Right hindlimb (tissue), 1 donor: ENCODE results near the gene SCARB1.

Source experiments
- DNase-seq: peaks from one replicate; pipeline ENCODE4 v3.0.0-alpha.2; 2018

Gene SCARB1

DNA sequence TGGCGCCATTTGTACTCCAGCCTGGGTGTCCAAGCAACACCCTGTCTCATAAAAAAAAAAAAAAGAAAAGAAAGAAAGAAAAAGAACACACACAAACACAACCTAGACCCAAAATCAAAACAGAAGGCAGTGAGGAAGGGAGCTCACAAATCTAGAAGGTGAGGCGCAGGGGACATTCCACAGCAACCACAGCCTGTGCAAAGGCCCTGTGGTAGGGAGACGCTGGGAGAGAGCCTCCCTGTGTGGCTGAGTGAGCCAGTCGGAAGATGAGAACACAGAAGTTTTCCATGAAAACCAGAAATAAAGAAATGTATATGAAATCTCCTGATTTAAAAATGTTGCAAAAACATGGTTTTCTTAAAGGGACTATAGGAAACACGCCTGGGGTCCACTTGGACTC, 44.6 kb downstream of the SCARB1 start:
- no peak for DNase-seq

DNA sequence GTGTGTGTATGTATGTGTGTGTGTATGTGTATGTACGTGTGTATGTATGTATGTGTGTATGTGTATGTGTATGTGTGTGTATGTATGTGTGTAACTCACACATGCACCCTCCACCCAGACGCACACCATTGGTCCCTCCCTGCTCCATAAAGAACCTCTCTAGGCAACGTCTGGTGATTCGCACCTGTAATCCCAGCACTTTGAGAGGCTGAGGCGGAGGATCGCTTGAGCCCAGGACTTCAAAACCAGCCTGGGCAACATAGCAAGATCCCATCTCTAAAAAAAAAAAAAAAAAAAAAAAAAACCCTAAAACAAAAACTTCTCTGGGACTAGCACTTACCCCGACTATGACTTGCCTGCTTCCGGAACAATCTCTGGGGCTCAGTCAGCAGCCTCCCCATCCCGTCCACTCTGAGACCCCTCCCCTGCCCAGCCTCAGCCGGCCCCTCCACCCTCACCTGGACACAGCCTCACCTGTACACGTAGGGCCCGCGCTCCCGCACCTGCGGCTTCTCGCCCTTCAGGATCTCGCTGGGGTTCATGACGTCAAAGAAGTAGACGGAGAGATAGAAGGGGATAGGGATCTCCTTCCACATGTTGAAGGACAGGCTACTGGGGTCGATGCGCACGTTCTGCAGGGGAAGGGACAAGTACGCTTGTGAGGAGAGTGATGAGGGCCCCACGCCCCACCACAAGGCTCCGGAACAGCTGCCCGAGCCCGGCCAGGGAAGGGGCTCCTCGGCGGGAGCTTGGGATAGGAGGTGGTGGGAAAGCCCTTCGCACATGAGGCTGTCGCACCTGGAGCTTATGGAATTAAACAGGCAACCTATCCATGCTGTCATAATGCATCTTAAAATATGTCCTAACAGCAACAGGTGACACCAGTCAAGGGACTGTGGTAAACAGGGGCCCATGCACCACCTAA, 46.3 kb downstream of the SCARB1 start:
- no peak for DNase-seq

DNA sequence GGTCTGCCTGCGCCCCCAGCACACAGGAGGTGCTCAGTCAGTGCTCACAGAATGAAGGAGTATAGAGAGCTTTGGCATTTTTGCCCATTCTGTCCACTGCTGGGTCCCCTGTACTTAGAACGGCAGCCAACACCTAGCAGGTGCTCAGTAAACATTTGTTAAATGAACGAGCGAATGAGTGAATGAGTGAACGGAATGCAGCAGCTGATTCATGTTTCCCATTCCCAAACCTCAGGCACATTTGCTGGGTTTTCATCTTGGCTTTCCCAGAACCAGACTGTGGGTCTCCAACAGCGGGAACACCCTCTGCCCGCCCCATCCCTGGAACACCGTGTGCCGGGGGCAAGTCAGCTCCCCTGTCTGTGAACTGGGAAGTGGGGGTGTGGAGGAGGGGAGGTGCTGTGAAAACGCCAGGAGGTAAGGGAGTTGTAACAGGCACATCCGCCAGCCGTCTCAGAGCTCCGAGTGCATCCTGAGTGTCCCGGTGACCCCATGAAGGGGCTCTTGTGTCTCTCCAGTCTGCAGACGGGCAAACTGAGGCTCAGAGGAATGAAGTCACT, 47.3 kb downstream of the SCARB1 start:
- DNase-seq = no peak

DNA sequence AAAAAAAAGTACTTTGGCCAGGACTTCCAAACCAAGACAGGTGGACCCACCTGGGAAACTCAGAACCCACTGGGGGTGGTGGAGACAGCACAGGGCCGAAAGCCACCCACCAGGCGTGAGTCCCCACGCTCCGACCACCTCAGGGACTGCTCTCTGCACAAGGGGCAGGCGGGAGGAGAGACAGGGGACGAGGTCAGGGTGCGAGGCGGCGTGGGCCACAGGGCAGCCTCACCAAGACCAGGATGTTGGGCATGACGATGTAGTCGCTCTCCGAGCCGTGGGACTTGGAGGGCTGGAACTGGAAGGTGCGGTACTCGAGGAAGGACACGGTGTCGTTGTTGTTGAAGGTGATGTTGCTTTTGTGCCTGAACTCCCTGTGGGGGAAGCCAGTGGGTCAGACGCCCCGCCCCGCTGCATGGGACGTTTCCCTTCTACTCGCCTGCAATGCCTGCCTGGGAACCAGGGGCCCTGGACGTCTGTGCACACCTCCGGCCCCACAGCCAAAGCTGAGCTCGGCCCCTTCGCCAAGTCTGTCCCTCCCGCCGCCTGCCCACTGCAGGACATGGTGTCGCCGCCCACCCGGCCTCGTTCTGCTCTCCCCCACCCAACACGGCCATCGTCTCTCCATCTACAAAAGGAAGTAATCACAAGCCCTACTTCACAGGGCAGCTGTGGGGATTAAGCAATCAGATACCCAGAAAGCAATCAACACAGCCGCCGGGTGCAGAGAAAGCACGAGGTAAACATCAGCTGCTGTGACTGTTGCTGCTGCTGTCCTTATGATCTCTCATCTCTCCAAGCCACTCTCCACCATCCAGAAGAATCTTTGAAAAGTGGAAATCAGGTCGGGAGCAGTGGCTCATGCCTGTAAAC, 48.7 kb downstream of the SCARB1 start:
- peak; percentile 49 for DNase-seq

DNA sequence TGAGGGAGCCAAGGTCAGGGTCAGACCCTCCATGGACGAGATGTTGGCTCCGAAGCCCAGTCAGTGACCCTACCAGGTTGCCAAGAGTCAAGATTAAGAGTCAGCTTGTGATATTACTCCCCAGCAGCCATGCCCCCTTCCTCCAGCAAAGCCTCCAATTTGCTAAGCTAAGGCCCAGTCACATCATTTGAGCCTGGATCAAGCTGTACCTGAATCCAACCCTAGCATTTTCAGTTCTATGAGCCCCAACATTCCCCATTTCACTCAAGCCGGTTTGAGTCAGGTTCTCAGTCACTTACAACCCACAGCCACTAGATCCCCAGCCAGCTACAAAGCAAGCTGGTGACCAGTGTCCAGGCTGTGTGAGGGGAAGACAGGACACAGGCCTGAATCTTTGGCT, 49.9 kb downstream of the SCARB1 start:
- DNase-seq = no peak

DNA sequence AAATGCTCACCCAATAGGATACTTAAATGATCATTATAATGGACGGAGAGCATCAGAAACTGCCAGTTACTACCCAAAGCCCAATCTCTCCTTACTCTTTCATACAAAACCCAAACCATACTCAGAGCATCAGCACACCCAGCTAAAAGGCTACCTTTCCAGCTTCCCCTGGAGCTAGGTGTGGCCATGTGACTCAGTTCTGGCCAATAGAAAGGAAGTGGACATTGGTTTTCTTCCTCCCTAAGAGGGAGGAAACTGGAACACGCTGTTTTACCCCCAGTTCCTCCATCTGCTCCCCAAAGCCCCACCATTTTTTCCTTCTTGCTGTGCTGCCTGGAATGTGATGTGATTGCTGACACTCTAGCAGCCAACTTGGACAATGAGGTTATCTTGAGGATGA, 50.7 kb downstream of the SCARB1 start:
- DNase-seq = no peak

DNA sequence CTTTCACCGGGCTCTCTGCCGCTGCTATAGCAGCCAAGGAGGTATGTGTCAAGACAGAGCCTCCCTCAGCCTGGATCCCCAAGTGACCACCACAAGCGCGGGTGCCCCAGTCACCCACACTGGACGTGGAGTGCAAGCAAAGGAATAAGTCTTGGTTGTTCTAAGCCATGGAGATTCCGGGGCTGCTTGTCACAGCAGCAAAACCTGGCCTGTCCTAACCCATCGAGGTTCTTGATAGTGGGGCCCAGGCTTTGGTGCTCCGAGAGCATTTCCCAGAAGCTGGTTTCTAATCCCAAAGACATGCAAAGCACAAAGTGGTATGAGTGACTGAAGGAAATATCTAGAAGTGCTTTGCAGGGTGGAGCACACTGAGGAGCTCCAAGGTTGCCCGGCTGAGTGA, 51.3 kb downstream of the SCARB1 start:
- DNase-seq = no peak

DNA sequence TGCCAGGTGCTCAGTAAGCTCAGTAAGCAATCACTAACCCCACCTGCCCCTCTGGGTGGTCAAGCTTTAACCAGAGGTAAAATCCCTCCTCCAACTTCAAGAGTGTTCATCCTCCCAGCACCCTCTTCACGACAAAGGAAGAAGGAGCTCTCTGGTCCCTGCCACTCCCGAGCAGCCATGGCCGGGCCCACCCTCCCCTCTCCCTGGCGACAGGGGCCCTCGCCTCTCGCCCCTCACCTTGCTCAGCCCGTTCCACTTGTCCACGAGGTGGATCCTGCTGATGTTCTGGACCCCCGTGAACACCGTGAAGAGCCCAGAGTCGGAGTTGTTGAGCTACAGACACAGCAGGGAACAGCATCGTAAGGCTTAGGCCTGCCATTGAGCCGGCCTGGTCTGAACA, 52.0 kb downstream of the SCARB1 start:
- DNase-seq = no peak

DNA sequence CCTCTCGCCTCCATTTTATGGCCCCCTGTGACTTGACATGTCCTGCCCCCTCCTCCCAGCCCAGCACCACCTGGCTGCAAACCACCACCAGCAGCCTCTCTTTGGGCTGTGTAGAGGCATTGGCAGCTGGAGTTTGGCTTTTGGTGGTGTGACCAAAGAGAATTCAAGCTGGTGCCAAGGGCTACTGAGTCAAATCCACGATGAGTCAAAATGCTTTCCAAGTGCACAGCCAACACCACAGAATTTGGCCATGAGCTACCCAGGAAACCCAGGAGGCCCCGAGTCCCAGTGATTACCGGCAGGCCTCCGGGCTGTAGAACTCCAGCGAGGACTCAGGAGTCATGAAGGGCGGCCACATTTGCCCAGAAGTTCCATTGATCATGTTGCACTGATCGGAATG, 53.8 kb downstream of the SCARB1 start:
- DNase-seq = no peak

DNA sequence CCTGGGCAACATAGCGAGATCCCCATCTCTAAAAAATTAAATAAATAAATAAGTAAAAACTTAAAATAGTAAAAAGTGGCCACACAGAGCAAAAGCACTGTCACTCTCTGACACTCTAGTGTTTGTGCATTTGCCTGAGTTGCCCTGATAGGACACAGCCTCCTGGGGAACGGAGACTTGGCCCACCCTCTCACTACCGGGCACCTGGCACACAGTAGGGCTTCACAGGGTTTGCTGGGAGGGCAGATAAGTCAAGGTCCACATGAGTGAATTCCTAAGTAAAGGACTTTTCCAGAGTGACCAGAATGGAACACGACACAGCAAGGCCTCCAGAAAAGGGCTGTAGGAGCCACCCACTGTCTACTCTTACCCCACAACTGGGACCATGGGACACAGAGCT, 54.3 kb downstream of the SCARB1 start:
- DNase-seq = no peak

DNA sequence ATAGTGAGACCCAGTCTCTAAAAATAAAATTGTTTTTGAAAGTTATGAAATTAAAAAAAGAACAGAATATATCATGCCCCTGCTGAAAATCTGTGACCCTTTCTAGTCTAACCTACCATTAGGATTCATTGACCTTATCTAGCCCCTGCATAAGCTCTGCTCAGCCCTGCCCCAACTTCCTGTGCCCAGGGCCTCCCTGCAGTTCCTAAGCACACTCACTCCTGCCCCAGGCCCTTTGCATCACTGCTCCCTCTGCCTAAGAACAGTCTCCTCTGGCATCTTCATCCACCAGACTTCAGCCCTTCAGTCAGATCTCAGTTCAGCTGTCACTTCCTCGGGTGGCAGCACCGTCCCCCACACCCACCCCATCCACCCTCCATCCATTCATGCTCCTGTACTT, 55.4 kb downstream of the SCARB1 start:
- no peak for DNase-seq

DNA sequence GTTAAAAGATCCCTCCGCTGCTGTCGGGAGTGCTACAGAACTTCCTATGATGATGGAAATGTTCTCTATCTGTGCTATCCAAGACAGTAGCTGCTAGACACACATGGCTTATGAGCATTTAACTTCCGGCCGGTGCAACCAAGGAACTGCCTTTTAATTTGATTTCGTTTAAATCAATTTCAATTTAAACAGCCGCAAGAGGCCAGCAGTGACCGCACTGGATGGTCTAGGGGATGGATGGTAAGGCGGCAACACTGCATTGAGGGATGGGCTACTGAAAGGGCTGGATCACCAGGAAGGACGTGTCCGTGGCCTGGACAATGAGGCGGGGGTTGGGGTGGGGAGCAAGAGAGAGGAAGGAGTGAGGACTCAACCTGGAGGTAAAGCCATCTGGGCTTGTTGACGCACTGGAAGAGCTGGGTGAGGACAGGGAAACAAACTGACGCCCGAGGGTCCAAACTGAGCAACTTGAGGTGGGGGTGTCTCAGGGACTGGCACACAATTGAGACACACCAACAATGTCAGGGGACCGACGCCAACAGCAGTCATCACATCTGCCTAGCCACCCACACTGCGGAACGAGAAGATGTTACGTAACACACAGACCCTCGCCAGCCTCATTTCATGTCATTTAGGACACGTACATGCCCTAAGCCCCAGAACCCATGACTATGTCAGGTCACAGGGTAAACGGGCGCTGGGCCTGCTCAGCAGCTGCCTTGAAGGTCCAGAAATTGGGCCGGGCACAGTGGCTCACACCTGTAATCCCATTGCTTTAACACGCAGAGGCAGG, 57.6 kb downstream of the SCARB1 start:
- no peak for DNase-seq

DNA sequence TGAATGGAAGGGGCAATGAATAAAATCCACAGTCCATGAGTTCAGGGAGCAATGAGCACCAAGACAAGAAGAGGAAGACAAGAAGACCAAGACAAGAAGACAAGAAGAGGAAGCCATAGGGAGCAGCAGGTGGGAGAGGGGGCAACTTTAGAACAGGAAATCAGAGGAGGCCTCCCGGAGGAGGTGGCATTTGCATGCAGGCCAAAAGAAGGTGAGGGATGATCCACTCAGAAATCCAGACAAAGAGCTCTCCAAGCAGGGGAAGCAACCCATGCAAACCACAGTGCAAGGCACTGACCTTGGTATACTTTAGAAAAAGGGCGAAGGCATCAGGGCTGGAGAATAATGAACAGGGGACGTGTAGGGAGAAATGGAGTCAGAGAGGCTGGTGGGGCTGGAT, 58.6 kb downstream of the SCARB1 start:
- no peak for DNase-seq

DNA sequence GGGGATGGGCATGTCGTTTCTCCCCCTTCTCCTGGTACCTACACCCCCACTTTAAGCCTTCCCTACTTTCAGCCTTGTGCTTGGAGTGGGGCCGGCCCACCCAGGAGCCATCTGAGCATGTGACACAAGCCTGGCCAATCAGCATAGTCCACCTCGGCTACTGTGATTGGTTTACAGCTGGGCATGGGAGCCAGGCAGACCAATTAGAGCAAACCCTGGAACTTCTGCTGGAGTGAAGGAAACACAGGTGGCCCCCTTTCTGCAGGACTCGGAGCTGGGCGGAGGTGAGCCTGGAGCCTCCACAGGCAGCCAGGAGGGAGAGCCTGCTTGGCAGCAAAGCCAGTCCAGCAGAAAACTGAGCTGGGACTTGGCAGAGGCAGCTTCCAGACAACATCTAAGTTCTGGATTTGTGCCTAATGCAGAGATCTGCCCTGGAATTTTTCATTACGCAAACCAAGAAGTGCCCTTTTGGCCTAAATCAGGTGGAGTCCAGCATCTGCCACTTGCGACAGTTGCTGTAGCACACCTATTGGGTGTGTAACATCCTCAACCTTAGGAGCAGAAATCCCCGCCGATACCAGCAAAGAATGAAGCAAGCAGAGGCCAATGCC, 59.5 kb downstream of the SCARB1 start:
- DNase-seq = peak; percentile 70

DNA sequence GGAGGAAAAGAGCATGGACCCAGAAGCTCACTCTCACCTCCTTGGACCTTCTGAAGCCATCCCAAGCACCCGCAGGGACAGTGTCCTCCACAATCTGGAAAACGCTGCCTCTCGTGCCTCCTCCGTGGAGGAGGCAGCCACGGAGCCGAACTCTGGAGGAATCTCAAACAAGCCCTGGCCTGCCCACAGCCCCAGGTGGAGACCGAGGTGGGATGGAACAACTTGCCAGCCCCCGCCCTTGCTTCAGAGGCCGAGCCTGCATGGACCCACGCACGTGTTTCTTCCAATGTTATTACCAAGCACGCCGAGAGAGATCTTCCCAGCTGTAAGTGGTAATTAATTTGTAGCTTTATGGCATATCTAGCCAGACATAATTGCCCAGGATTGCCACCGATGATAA, 61.3 kb downstream of the SCARB1 start:
- no peak for DNase-seq

DNA sequence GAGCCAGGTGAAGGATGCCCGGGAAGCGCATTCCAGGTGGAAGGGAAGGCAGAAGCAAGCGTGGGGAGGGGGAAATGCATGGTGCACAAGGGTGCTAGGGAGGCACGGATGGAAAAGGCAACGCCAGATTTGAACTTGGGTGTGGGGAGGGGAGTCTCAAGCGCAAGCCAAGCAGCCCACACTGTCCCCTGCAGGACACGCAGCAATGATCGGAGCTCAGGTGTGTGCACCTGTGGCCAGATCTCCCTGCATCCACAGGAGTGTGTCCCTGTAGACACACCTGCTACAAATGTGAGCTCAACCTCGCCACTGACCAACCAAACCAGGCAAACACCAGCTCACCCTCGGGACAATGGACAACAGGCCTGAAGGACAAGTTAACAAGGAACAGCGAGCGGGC, 63.2 kb downstream of the SCARB1 start:
- no peak for DNase-seq

DNA sequence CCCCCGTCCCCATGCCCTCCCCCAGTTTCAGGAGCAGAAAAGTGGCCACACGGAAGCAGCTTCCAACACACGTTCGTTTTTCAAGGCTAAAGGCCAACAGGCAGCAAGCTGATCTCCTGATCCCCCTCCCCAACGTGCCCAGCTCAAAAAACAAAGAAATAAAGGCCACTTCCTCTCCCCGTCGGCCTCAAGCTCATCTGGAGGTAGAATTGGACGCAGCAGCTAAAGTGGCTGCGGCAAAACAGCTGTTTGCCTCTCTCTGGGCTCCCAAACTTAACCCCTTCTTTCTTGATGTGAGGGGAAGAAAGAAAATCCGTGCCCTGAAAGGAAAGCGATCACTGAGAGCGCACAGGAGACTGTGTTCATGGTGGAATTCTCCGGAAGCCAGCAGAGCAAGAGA, 66.3 kb downstream of the SCARB1 start:
- peak; percentile 35 for DNase-seq

DNA sequence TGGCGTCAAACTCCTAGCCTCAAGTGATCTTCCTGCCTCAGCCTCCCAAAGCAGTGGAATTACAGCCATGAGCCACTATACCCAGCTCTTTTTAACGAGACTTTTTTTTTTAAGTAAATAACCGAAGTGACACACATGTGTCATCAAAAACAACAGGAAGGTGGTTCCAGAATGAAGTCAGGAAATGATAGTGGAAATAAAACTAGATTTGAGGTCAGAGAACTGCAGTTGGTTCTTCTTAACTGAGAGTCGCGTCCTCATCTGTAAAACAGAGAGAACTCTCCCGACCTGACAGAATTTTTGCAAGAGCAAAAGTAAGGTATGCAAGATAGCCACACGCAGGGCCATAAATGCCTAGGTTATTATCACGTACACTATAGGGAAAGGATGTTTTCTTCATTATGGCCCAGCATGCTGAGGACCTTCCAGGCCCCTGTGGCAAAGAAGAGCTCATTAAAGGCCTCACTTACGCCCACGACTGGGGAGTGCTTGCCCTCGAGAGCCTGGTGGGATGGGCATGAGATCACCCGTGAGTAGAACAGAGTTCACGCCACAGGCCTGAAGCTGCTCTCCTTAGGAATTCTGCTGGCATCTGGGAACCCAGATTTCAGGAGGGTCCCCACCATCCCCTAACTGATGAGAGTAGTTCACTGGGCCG, 67.2 kb downstream of the SCARB1 start:
- DNase-seq = no peak

DNA sequence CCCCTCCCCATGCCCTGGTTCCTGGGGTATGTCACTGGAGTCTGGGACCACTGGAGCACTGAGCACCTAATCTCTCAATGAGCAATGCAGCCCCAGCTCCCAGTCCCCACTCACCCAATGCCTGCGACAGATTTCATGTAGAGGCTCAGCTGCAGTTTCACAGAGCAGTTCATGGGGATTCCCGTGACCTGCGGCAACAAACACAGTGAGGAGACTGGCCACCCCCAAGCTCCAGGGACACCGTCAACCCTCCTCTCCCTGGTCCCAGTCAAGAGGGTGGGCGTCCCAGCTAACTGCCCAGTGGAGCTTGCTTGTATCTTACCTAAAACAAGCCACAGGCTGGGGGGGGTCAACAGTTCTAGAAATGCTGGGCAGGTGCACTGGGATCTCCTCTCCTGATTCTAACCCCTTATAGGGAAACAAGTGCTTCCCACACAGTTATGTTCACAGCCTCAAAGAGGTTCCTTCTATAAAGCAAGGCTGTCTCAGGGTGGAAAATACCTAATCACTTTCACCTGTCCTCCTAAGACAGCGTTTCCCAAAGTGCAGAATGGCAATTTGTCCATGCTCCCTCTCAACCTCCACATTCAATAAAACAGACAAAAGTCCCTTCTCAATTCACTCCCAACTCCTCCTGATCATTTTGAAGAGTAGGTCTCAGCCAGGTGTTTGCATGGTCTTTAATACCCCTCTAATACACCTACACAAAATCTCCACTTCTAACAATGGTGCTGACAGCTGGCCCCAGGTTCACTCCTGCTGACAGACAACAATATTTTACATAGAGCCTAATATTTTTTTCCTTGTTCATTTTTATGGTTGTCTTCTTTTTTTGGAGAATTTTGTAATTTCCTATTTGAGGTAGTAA, 68.3 kb downstream of the SCARB1 start:
- no peak for DNase-seq

DNA sequence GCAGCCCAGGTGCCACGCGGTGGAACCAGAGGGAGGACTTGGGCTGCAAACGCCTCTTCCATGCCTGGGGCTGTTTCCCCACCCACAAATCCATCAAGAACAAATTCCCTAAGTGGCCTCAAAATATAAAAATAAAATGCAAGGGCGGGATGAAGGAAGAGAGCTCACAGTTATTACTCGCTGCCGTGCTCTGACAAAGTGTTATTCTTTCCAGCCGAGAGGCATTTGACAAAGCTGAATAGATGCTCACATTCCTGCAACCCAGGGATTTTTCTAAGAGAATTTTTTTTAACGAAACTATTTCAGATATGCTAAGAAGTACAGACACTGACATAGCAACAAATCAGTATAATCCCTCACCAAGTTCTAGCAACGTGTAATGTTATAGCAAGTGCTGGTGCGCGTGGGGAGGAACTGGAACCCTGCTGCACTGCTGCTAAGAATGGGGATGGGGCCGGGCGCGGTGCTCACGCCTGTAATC, 70.7 kb downstream of the SCARB1 start:
- no peak for DNase-seq

DNA sequence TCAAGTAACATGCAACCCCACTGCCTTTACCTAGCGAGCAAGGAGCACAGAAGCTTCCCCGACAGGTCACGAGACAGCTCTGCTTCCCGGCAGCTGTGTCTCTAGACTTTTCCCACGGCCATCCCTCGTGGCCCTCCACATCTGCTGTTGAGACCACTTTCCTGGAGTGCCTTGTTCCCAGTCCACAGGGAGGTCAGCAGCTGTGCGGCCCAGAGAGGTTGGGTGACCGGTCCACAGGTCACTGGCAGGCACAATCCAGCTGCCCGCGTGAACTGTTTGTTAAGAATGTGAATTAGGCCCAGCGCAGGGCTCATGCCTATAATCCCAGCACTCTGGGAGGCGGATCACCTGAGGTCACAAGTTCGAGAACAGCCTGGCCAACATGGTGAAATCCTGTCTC, 71.5 kb downstream of the SCARB1 start:
- DNase-seq = peak; percentile 44
